Measurements from ENCODE around the gene MYBPHL.

GRCh38 chr1:109252167-109252892 lies 54.5 kb downstream of the MYBPHL start:
- TF ChIP-seq POLR2AphosphoS5 (IDR thresholded peaks at IDR 0.05) (no peak), CTCF (IDR thresholded peaks at IDR 0.05) (no peak), EP300 (IDR thresholded peaks at IDR 0.05) (no peak)
